Esophagus squamous epithelium (tissue), 4 donors: ENCODE results near the gene ITPA.

Experiments used
- POLR2A ChIP-seq, 4 donors: fragments of 450-650 bp; IDR thresholded peaks; one replicate each; pipeline ENCODE4 v1.6.1; 2017; ENCODE audit warnings: antibody characterized with exemption in 4 of 4, mild to moderate bottlenecking in 4 of 4, moderate library complexity in 3 of 4
- TF ChIP-seq, protein P1 (sequence below), 6 experiments: fragments of 450-650 bp in 4 of 6; fragments of 200-600 bp in 2 of 6; sonication (generic) in 2 of 6; IDR thresholded peaks; one replicate each; pipeline ENCODE4 v1.5.1; 2016 to 2019; ENCODE audit warnings: antibody characterized with exemption in 6 of 6, mild to moderate bottlenecking in 4 of 6, moderate library complexity in 4 of 6

DNA sequence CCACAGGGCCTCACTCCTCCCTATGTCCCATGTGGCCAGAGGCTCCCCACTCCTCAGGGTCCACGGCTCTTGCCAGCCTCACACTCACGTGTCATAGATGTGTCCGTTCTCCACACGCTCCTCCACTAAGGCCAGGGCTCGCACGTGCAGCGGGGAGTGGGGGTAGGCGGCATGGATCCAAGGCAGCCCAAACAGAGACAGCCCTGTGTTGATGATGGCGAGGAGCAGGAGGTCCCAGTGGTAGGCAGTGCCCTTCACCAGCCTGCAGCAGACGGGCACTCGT is 19.4 kb downstream of the ITPA start:
- TF ChIP-seq, protein P1, sequence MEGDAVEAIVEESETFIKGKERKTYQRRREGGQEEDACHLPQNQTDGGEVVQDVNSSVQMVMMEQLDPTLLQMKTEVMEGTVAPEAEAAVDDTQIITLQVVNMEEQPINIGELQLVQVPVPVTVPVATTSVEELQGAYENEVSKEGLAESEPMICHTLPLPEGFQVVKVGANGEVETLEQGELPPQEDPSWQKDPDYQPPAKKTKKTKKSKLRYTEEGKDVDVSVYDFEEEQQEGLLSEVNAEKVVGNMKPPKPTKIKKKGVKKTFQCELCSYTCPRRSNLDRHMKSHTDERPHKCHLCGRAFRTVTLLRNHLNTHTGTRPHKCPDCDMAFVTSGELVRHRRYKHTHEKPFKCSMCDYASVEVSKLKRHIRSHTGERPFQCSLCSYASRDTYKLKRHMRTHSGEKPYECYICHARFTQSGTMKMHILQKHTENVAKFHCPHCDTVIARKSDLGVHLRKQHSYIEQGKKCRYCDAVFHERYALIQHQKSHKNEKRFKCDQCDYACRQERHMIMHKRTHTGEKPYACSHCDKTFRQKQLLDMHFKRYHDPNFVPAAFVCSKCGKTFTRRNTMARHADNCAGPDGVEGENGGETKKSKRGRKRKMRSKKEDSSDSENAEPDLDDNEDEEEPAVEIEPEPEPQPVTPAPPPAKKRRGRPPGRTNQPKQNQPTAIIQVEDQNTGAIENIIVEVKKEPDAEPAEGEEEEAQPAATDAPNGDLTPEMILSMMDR (IDR thresholded peaks at IDR 0.05) = no peak
- no peak for TF ChIP-seq POLR2A (IDR thresholded peaks at IDR 0.05)
